ENCODE data around the gene PTOV1. TPM values are rescaled to one million over a fixed set of nuclear protein-coding genes. Genes with fewer than 3 reads are reported as not detected.

The PTOV1 gene
- total and polyA plus RNA-seq, 2 of the 13 experiments (the other 11 are each of a cell fraction or from before 2014, with no cell fraction given) = 63.5 to 68.5 TPM

DNA sequence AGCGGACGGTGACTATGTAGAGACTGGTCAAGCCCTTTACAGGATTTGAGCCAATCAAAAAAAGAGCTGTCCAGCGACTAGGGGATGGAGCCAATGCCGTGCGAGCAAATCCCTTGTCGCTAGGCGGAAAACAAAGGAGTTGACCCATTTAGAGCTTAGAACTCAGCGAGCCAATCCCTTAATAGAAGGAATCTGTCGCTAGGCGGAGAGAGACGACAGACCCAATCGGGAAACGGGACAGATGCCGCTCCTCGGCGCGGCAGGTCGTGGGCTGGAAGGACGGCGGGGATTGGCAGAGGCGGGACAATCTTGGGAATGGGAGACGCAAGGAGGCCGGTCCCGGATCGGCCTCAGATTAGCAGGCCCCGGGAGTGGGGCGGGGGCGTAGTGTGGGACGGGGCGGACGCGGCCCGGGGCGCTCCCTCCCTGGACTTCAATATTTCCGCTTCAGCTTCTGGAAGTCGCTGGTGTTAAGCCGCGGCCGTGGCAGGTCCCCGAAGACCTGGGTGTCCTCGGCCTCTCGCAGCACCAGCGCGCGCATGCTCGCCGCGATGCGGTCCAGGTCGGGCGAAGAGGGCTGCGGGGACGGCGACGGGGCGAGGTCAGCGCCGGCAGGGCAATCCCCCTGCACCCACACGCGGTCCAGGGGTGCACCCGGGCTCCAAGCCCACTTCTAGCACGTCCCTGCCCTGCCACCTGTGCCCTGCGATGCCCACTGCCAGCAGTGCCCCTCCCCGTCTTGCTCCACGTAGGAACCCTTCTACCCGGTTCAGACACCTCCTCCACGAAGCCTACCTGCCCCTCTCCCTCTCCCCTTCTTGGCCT, 18.7 kb downstream of the PTOV1 start (continued):
- TF ChIP-seq, protein P1, sequence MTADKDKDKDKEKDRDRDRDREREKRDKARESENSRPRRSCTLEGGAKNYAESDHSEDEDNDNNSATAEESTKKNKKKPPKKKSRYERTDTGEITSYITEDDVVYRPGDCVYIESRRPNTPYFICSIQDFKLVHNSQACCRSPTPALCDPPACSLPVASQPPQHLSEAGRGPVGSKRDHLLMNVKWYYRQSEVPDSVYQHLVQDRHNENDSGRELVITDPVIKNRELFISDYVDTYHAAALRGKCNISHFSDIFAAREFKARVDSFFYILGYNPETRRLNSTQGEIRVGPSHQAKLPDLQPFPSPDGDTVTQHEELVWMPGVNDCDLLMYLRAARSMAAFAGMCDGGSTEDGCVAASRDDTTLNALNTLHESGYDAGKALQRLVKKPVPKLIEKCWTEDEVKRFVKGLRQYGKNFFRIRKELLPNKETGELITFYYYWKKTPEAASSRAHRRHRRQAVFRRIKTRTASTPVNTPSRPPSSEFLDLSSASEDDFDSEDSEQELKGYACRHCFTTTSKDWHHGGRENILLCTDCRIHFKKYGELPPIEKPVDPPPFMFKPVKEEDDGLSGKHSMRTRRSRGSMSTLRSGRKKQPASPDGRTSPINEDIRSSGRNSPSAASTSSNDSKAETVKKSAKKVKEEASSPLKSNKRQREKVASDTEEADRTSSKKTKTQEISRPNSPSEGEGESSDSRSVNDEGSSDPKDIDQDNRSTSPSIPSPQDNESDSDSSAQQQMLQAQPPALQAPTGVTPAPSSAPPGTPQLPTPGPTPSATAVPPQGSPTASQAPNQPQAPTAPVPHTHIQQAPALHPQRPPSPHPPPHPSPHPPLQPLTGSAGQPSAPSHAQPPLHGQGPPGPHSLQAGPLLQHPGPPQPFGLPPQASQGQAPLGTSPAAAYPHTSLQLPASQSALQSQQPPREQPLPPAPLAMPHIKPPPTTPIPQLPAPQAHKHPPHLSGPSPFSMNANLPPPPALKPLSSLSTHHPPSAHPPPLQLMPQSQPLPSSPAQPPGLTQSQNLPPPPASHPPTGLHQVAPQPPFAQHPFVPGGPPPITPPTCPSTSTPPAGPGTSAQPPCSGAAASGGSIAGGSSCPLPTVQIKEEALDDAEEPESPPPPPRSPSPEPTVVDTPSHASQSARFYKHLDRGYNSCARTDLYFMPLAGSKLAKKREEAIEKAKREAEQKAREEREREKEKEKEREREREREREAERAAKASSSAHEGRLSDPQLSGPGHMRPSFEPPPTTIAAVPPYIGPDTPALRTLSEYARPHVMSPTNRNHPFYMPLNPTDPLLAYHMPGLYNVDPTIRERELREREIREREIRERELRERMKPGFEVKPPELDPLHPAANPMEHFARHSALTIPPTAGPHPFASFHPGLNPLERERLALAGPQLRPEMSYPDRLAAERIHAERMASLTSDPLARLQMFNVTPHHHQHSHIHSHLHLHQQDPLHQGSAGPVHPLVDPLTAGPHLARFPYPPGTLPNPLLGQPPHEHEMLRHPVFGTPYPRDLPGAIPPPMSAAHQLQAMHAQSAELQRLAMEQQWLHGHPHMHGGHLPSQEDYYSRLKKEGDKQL (CRISPR knock-in tag; IDR thresholded peaks at IDR 0.05; ENCODE audit: low read depth) = 0 out of 2 replicates have a peak, but pooled peaks have one; percentile 12
- TF ChIP-seq SALL1 (CRISPR knock-in tag; IDR thresholded peaks at IDR 0.05) (peak; percentile 40), ZNF350 (CRISPR knock-in tag; IDR thresholded peaks at IDR 0.05; ENCODE audit: borderline replicate concordance, low read depth) (peak; percentile 88), TEAD2 (CRISPR knock-in tag; IDR thresholded peaks at IDR 0.05) (no peak), FOSL1 (CRISPR knock-in tag; IDR thresholded peaks at IDR 0.05; ENCODE audit: borderline replicate concordance) (no peak), KAT7 (CRISPR knock-in tag; IDR thresholded peaks at IDR 0.05; ENCODE audit: borderline replicate concordance) (peak; percentile 76)
- TF ChIP-seq, protein P2, sequence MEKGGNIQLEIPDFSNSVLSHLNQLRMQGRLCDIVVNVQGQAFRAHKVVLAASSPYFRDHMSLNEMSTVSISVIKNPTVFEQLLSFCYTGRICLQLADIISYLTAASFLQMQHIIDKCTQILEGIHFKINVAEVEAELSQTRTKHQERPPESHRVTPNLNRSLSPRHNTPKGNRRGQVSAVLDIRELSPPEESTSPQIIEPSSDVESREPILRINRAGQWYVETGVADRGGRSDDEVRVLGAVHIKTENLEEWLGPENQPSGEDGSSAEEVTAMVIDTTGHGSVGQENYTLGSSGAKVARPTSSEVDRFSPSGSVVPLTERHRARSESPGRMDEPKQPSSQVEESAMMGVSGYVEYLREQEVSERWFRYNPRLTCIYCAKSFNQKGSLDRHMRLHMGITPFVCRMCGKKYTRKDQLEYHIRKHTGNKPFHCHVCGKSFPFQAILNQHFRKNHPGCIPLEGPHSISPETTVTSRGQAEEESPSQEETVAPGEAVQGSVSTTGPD (CRISPR knock-in tag; IDR thresholded peaks at IDR 0.05) = no peak
- TF ChIP-seq, protein P3, sequence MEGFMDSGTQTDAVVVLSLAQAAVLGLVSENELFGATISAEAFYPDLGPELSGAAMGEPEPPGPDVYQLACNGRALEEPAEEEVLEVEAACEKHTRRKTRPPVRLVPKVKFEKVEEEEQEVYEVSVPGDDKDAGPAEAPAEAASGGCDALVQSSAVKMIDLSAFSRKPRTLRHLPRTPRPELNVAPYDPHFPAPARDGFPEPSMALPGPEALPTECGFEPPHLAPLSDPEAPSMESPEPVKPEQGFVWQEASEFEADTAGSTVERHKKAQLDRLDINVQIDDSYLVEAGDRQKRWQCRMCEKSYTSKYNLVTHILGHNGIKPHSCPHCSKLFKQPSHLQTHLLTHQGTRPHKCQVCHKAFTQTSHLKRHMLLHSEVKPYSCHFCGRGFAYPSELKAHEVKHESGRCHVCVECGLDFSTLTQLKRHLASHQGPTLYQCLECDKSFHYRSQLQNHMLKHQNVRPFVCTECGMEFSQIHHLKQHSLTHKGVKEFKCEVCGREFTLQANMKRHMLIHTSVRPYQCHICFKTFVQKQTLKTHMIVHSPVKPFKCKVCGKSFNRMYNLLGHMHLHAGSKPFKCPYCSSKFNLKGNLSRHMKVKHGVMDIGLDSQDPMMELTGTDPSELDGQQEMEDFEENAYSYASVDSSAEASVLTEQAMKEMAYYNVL (CRISPR knock-in tag; IDR thresholded peaks at IDR 0.05; ENCODE audit: borderline replicate concordance) = no peak
- TF ChIP-seq, protein P4, sequence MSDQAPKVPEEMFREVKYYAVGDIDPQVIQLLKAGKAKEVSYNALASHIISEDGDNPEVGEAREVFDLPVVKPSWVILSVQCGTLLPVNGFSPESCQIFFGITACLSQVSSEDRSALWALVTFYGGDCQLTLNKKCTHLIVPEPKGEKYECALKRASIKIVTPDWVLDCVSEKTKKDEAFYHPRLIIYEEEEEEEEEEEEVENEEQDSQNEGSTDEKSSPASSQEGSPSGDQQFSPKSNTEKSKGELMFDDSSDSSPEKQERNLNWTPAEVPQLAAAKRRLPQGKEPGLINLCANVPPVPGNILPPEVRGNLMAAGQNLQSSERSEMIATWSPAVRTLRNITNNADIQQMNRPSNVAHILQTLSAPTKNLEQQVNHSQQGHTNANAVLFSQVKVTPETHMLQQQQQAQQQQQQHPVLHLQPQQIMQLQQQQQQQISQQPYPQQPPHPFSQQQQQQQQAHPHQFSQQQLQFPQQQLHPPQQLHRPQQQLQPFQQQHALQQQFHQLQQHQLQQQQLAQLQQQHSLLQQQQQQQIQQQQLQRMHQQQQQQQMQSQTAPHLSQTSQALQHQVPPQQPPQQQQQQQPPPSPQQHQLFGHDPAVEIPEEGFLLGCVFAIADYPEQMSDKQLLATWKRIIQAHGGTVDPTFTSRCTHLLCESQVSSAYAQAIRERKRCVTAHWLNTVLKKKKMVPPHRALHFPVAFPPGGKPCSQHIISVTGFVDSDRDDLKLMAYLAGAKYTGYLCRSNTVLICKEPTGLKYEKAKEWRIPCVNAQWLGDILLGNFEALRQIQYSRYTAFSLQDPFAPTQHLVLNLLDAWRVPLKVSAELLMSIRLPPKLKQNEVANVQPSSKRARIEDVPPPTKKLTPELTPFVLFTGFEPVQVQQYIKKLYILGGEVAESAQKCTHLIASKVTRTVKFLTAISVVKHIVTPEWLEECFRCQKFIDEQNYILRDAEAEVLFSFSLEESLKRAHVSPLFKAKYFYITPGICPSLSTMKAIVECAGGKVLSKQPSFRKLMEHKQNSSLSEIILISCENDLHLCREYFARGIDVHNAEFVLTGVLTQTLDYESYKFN (CRISPR knock-in tag; conservative IDR thresholded peaks at IDR 0.05) = no peak; the same call in 1 of the 2 replicates
- TF ChIP-seq, protein P5, sequence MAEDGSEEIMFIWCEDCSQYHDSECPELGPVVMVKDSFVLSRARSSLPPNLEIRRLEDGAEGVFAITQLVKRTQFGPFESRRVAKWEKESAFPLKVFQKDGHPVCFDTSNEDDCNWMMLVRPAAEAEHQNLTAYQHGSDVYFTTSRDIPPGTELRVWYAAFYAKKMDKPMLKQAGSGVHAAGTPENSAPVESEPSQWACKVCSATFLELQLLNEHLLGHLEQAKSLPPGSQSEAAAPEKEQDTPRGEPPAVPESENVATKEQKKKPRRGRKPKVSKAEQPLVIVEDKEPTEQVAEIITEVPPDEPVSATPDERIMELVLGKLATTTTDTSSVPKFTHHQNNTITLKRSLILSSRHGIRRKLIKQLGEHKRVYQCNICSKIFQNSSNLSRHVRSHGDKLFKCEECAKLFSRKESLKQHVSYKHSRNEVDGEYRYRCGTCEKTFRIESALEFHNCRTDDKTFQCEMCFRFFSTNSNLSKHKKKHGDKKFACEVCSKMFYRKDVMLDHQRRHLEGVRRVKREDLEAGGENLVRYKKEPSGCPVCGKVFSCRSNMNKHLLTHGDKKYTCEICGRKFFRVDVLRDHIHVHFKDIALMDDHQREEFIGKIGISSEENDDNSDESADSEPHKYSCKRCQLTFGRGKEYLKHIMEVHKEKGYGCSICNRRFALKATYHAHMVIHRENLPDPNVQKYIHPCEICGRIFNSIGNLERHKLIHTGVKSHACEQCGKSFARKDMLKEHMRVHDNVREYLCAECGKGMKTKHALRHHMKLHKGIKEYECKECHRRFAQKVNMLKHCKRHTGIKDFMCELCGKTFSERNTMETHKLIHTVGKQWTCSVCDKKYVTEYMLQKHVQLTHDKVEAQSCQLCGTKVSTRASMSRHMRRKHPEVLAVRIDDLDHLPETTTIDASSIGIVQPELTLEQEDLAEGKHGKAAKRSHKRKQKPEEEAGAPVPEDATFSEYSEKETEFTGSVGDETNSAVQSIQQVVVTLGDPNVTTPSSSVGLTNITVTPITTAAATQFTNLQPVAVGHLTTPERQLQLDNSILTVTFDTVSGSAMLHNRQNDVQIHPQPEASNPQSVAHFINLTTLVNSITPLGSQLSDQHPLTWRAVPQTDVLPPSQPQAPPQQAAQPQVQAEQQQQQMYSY (CRISPR knock-in tag; IDR thresholded peaks at IDR 0.05) = peak; percentile 65; the same call in 1 of the 2 replicates

All from HepG2 (cell line).